Activated CD4-positive, alpha-beta T cell treated with anti-CD3 and anti-CD28 coated beads, Interleukin-2, amount 50 U/mL, for 4 hours (primary cell): ENCODE results near the gene KPNA5.
"Not testable (repeated sequence)": the region's sequence is repeated elsewhere in the genome, so short reads cannot be mapped to it uniquely, and the experiment has no call there.

ENCODE experiments used
- DNase-seq, 2 experiments: peaks; one replicate each; pipeline ENCODE4 v3.0.0-alpha.2; 2020

The KPNA5 gene

GRCh38 chr6:116680880-116681672, at the start of gene KPNA5:
KPNA5 (plus strand) TSS chr6:116681211; CDS start chr6:116681335, 124 bp downstream.
- peak; percentile 91 for DNase-seq

GRCh38 chr6:116631379-116631990, 49.5 kb upstream of the KPNA5 start:
- DNase-seq, result no peak

DNA sequence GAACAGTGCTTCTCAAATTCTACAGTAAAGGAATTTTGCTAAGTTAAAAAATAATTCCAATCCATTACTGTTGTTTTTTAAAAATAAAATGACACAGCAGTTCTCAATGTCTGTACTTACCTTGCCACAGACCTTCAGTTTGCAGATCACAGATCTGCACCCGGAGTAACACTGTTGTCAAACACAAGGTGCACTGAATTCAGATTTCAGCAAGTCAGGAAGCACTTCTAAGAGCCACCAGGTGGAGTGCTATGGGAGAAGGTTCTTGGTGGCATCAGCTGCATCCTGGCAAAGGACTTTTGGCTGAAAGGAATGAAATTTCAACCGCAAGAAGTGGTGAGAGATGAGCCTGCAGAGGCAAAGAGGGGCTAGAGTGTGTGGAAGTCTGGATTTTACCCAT, 47.3 kb upstream of the KPNA5 start:
- no peak for DNase-seq

GRCh38 chr6:116648156-116648555, 32.9 kb upstream of the KPNA5 start:
- no peak for DNase-seq

- DNase-seq, result no peak
Measured at GRCh38 chr6:116649129-116649528, 31.9 kb upstream of the KPNA5 start.

DNA sequence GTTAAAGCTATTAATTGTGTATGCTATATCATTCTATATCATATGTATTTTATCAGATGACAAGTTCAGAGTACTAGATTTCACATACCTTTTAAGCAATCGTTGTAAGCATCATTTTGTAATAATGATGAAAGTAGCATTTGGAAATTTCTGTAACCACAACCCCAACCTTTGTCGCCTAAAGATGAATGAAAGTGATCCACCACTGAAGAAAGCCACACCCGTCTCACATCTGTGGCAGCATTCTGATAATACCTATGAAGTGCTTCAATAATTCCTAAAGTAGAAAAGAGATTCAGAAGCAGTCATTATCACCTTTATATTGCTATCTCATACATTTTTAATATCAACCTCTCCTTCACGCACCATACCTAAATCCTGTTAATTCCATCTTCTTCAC, 29.1 kb upstream of the KPNA5 start:
- DNase-seq, result no peak

DNA sequence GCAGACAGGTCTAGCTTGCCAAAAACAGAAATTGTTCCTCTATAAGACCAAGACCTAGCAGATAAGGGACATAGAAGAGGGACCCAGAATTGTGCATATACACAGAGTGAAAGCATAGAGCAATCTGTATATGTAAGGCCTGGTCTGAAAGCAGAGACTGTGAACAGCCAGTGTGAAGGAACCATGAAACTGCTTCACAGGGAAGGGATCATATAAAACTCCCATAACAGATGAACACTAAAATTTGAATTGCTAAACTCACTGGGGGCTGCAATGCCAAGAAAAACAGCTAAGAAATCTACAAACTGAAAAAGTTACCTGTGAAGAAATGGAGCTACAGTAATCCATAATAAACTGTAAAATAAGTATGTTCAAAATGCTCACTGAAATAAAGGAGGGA, 19.4 kb upstream of the KPNA5 start:
- no peak for DNase-seq

DNA sequence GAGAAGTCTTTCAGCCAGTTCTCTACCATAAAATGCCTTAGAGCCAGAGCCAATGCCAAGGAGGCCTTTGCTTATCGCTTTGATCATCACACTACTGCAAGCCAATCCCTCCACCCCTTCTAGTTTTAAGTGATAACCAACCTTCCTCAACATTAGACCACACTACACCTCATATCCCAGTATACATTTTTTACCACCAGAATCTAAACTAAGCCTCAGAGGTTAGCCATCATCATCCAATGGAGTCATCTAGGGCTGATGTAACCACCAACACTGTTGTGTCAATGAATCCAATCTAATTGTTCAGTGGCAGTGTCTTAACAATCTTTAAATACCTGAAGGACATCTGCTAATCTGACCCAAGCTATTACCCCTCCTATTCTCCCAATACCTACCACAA, 18.8 kb upstream of the KPNA5 start:
- no peak for DNase-seq

DNA sequence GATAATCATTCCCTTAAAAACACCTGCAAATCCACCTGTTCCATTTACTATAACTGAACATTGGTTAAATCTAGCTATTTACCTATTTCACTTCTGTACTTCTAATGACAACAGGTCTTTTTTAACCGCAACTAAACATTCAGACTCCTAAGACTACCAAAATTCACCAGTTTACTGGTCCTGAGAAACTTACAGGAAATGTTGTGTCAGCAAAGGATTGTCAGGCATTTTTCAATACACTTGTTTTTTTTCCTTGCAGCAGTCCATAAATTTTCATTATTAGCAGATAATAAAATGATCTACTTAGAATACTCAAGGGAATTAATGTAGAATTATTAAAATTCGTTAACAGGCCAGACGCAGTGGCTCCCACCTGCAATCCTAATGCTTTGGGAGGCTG, 17.7 kb upstream of the KPNA5 start:
- no peak for DNase-seq

GRCh38 chr6:116664169-116664568, 16.8 kb upstream of the KPNA5 start:
- DNase-seq, result not testable (repeated sequence)

GRCh38 chr6:116665464-116665863, 15.5 kb upstream of the KPNA5 start:
- no peak for DNase-seq

- DNase-seq, result no peak
Measured at GRCh38 chr6:116666869-116667268, 14.1 kb upstream of the KPNA5 start.

DNA sequence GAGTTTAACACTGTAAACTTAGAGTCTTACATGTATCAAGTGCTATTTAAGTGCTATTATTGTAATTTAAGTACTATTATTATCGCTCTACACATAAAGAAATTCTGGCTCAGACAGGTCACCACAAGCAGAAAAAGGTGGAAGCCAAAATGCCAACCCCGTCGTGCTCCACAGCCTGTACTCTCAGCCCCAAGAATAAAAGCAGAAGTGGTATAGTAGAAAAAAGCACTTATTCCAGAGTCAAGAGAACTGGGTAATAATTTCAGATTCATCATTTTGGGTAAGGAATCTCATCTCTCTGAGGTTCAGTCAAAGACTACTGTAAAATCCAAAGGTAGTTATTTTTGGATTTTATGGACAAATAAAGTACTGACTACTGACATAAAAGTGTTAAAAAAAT, 13.4 kb upstream of the KPNA5 start:
- no peak for DNase-seq

DNA sequence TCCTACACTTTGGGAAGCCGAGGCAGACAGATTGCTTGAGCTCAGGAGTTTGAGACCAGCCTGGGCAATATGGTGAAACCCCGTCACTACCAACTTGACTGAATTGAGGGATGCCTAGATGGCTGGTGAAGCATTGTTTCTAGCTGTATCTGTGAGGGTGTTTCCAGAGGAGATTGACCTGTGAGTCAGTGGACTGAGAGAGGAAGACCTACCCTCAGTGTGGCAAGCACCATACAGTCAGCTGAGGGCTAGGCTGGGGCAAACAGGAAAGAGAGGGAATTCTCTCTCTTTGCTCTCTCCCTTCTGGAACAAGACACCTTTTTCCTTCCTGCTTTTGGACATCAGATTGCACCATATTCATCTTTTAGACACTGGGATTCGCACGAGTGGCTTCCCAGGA, 8.7 kb upstream of the KPNA5 start:
- no peak for DNase-seq

GRCh38 chr6:116676021-116676420, 5.0 kb upstream of the KPNA5 start:
- DNase-seq, result no peak

DNA sequence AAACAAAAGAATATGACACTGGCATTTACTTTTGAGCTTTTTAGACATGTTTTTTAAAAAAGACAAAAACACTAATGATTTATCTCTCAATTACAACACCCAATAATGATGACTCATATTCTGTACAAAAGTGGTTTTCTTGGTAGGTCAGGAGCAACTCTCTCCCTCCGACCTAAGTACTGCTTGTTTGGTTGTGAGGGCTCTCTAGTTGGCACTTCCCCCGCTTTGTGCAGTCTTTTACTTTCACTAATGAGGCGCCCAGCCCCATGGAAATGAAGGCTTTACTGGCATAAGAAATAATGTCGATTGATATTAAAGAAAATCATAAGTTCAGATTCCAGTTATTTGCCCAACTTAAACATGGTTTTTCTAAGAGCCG, 1.3 kb downstream of the KPNA5 start:
- DNase-seq, result peak; percentile 19 to 39

DNA sequence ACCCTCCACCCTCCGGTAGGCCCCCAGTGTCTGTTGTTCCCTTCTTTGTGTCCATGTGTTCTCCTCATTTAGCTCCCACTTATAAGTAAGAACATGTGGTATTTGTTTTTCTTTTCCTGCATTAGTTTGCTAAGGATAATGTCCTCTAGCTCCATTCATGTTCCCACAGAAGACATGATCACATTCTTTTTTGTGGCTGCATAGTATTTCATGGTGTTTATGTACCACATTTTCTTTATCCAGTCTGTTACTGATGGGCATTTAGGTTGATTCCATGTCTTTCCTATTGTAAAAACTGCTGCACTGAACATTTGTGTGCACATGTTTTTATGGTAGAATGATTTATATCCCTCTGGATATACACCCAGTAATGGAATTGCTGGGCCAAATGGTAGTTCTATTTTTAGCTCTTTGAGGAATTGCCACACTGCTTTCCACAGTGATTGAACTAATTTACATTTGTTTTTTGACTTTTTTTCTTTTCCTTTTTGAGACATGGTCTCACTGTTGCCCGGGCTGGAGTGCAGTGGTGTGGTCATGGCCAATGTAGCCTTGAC, 4.5 kb downstream of the KPNA5 start:
- no peak for DNase-seq

- DNase-seq, result not testable (repeated sequence)
Measured at GRCh38 chr6:116686475-116687101, 5.6 kb downstream of the KPNA5 start.

GRCh38 chr6:116691154-116691553, 10.1 kb downstream of the KPNA5 start:
- no peak for DNase-seq

GRCh38 chr6:116692873-116693272, 11.9 kb downstream of the KPNA5 start:
- DNase-seq, result not testable (repeated sequence)

DNA sequence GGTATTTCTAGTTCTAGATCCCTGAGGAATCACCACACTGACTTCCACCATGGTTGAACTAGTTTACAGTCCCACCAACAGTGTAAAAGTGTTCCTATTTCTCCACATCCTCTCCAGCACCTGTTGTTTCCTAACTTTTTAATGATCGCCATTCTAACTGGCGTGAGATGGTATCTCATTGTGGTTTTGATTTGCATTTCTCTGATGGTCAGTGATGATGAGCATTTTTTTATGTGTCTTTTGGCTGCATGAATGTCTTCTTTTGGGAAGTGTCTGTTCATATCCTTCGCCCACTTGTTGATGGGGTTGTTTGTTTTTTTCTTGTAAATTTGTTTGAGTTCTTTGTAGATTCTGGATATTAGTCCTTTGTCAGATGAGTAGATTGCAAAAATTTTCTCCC, 12.3 kb downstream of the KPNA5 start:
- not testable (repeated sequence) for DNase-seq

- no peak for DNase-seq
Measured at GRCh38 chr6:116695401-116695800, 14.4 kb downstream of the KPNA5 start.

- DNase-seq, result no peak
Measured at GRCh38 chr6:116697480-116697879, 16.5 kb downstream of the KPNA5 start.

GRCh38 chr6:116703888-116704287, 22.9 kb downstream of the KPNA5 start:
- not testable (repeated sequence) for DNase-seq
